ENCODE measurements around the gene ELL2. TPM values are rescaled to one million over a fixed set of nuclear protein-coding genes. Genes with fewer than 3 reads are reported as not detected.

The ELL2 gene
- total and polyA plus RNA-seq, 9 of the 15 experiments (the other 6 are each of a cell fraction or from before 2014, with no cell fraction given), result 4.3 to 18.3 (median 14.5) TPM

DNA sequence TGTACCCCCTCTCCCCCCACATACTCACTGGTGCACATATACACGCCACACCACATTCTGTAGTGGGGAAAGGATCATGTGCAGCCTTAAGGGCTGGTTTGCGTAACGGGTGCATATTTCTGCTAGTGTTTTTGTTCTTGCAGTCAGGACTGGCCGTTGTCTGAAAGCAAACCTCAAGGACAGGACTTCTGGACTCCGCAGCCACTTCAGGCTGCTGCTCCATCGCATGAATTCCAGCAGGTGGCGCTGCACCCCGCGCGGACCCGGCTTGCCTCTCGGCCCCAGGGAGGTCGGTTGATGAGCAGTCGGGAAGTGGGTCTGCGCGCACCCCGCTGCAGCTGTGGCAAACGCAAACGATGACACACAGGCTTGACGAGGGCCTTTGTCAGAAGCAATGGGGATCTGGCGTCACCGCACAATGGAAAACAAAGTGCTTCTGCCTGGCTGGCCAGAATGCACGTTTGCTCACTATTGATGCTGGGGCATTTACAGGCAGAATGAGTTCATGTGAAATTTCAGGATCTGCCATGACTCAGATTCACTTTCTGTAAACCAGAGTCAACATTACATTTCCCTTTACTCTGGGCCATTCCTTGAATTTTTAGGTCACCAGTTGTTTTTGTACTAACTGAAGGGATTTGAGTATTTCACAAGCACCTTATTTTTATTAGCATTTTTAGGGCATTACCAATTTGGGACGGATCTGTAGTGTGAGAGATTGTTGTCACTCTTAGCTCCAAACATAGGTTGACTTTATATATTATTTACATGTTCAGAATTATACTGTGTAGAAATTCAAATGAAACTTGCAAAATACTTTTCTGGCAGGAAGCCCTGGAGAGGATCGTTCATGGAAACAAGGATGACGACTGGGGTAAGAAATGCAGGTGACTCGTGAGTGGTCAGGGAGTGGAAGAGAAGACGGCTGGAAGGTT is 102.7 kb downstream of the ELL2 start (continued):
- TF ChIP-seq, protein P1, sequence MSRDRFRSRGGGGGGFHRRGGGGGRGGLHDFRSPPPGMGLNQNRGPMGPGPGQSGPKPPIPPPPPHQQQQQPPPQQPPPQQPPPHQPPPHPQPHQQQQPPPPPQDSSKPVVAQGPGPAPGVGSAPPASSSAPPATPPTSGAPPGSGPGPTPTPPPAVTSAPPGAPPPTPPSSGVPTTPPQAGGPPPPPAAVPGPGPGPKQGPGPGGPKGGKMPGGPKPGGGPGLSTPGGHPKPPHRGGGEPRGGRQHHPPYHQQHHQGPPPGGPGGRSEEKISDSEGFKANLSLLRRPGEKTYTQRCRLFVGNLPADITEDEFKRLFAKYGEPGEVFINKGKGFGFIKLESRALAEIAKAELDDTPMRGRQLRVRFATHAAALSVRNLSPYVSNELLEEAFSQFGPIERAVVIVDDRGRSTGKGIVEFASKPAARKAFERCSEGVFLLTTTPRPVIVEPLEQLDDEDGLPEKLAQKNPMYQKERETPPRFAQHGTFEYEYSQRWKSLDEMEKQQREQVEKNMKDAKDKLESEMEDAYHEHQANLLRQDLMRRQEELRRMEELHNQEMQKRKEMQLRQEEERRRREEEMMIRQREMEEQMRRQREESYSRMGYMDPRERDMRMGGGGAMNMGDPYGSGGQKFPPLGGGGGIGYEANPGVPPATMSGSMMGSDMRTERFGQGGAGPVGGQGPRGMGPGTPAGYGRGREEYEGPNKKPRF (IDR thresholded peaks at IDR 0.05; ENCODE audit: low read depth, low read length), result no peak
- no peak for TF ChIP-seq PPARD (CRISPR knock-in tag; IDR thresholded peaks at IDR 0.05)
- TF ChIP-seq, protein P2, sequence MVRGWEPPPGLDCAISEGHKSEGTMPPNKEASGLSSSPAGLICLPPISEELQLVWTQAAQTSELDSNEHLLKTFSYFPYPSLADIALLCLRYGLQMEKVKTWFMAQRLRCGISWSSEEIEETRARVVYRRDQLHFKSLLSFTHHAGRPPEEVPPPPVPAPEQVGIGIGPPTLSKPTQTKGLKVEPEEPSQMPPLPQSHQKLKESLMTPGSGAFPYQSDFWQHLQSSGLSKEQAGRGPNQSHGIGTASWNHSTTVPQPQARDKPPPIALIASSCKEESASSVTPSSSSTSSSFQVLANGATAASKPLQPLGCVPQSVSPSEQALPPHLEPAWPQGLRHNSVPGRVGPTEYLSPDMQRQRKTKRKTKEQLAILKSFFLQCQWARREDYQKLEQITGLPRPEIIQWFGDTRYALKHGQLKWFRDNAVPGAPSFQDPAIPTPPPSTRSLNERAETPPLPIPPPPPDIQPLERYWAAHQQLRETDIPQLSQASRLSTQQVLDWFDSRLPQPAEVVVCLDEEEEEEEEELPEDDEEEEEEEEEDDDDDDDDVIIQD (CRISPR knock-in tag; IDR thresholded peaks at IDR 0.05), result no peak
- peak; percentile 70 for TF ChIP-seq FOSL1 (tag; conservative IDR thresholded peaks at IDR 0.05)
- TF ChIP-seq POLR2G (IDR thresholded peaks at IDR 0.05; ENCODE audit: low read depth, low read length), result no peak
- no peak for TF ChIP-seq ZNF184 (CRISPR knock-in tag; IDR thresholded peaks at IDR 0.05)
- no peak for TF ChIP-seq RBM25 (IDR thresholded peaks at IDR 0.05; ENCODE audit: low read depth, low read length, severe bottlenecking)
- no peak for TF ChIP-seq PHB2 (IDR thresholded peaks at IDR 0.05; ENCODE audit: low read depth)
- TF ChIP-seq POLR2A (conservative IDR thresholded peaks at IDR 0.05), result no peak
- no peak for TF ChIP-seq CBX2 (IDR thresholded peaks at IDR 0.05; ENCODE audit: insufficient read depth, low read length, poor library complexity, severe bottlenecking)
- no peak for TF ChIP-seq STAT5A (IDR thresholded peaks at IDR 0.05; ENCODE audit: borderline replicate concordance, low read length)
- TF ChIP-seq, protein P3, sequence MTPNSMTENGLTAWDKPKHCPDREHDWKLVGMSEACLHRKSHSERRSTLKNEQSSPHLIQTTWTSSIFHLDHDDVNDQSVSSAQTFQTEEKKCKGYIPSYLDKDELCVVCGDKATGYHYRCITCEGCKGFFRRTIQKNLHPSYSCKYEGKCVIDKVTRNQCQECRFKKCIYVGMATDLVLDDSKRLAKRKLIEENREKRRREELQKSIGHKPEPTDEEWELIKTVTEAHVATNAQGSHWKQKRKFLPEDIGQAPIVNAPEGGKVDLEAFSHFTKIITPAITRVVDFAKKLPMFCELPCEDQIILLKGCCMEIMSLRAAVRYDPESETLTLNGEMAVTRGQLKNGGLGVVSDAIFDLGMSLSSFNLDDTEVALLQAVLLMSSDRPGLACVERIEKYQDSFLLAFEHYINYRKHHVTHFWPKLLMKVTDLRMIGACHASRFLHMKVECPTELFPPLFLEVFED (CRISPR knock-in tag; conservative IDR thresholded peaks at IDR 0.05), result no peak
- TF ChIP-seq KHSRP (IDR thresholded peaks at IDR 0.05), result no peak
- no peak for TF ChIP-seq DNMT1 (IDR thresholded peaks at IDR 0.05)
- TF ChIP-seq, protein P4, sequence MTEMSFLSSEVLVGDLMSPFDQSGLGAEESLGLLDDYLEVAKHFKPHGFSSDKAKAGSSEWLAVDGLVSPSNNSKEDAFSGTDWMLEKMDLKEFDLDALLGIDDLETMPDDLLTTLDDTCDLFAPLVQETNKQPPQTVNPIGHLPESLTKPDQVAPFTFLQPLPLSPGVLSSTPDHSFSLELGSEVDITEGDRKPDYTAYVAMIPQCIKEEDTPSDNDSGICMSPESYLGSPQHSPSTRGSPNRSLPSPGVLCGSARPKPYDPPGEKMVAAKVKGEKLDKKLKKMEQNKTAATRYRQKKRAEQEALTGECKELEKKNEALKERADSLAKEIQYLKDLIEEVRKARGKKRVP (CRISPR knock-in tag; IDR thresholded peaks at IDR 0.05), result no peak
- TF ChIP-seq, protein P5, sequence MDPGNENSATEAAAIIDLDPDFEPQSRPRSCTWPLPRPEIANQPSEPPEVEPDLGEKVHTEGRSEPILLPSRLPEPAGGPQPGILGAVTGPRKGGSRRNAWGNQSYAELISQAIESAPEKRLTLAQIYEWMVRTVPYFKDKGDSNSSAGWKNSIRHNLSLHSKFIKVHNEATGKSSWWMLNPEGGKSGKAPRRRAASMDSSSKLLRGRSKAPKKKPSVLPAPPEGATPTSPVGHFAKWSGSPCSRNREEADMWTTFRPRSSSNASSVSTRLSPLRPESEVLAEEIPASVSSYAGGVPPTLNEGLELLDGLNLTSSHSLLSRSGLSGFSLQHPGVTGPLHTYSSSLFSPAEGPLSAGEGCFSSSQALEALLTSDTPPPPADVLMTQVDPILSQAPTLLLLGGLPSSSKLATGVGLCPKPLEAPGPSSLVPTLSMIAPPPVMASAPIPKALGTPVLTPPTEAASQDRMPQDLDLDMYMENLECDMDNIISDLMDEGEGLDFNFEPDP (CRISPR knock-in tag; IDR thresholded peaks at IDR 0.05), result no peak
- no peak for TF ChIP-seq ARNT (IDR thresholded peaks at IDR 0.05)
- no peak for TF ChIP-seq NUFIP1 (IDR thresholded peaks at IDR 0.05; ENCODE audit: partially characterized antibody)
- TF ChIP-seq ZNF830 (CRISPR knock-in tag; IDR thresholded peaks at IDR 0.05), result no peak

All from K562 (cell line).